Head of caudate nucleus (tissue), 42 donors: Measurements from ENCODE around the gene CPLX4.

ENCODE experiments used
- DNase-seq, 42 donors: peaks; one replicate each; pipeline versions ENCODE4 v3.0.0 to v3.0.0-alpha.2; 2020 to 2021; ENCODE audit warnings: mixed read lengths in 7 of 42
- intact Hi-C: fragments of 100-400 bp; cut with DNase I; formaldehyde crosslinking; loops from one replicate; pipeline ENCODE4 v1.15.0; 2022

Gene CPLX4

GRCh38 chr18:59311631-59312030, 6.8 kb downstream of the CPLX4 start:
- DNase-seq, result no peak
- intact Hi-C loops, result no loop called here

GRCh38 chr18:59308938-59309260, 9.6 kb downstream of the CPLX4 start:
- DNase-seq, result no peak
- intact Hi-C loops, result loop anchor here (5.0 kb wide), 1 partner anchor 93 kb away; no protein-coding TSS in a partner anchor

- DNase-seq, result peak; percentile 33 to 89 (median 74)
- intact Hi-C loops, result loop anchor here (5.0 kb wide), 1 partner anchor 94 kb away; no protein-coding TSS in a partner anchor
Measured at GRCh38 chr18:59308248-59308937, 10.1 kb downstream of the CPLX4 start.

GRCh38 chr18:59306640-59307039, 11.8 kb downstream of the CPLX4 start:
- intact Hi-C loops, result loop anchor here (5.0 kb wide), 1 partner anchor 96 kb away; no protein-coding TSS in a partner anchor
- no peak for DNase-seq

- intact Hi-C loops, result loop anchor here (5.0 kb wide), 1 partner anchor 97 kb away; no protein-coding TSS in a partner anchor
Measured at GRCh38 chr18:59305295-59305694, 13.2 kb downstream of the CPLX4 start.

GRCh38 chr18:59303656-59304195, 14.7 kb downstream of the CPLX4 start:
- DNase-seq, result no peak
- intact Hi-C loops, result no loop called here

More at GRCh38 chr18:59305295-59305694, 13.2 kb downstream of the CPLX4 start:
- no peak for DNase-seq

GRCh38 chr18:59303006-59303405, 15.4 kb downstream of the CPLX4 start:
- no peak for DNase-seq
- intact Hi-C loops, result no loop called here

GRCh38 chr18:59301929-59302328, 16.5 kb downstream of the CPLX4 start:
- intact Hi-C loops, result no loop called here
- DNase-seq, result no peak

- DNase-seq, result no peak
- intact Hi-C loops, result no loop called here
Measured at GRCh38 chr18:59300676-59301285, 17.7 kb downstream of the CPLX4 start.

GRCh38 chr18:59298871-59299270, 19.6 kb downstream of the CPLX4 start:
- intact Hi-C loops, result no loop called here
- no peak for DNase-seq

- DNase-seq, result no peak
- intact Hi-C loops, result no loop called here
Measured at GRCh38 chr18:59293317-59293716, 25.1 kb downstream of the CPLX4 start.

GRCh38 chr18:59286341-59286740, 32.1 kb downstream of the CPLX4 start:
- DNase-seq, result no peak
- intact Hi-C loops, result no loop called here

- intact Hi-C loops, result no loop called here
- DNase-seq, result no peak
Measured at GRCh38 chr18:59282341-59282740, 36.1 kb downstream of the CPLX4 start.

GRCh38 chr18:59279722-59280121, 38.7 kb downstream of the CPLX4 start:
- no peak for DNase-seq
- intact Hi-C loops, result no loop called here

GRCh38 chr18:59279193-59279592, 39.3 kb downstream of the CPLX4 start:
- no peak for DNase-seq
- intact Hi-C loops, result no loop called here

- intact Hi-C loops, result no loop called here
- no peak for DNase-seq
Measured at GRCh38 chr18:59278793-59279192, 39.7 kb downstream of the CPLX4 start.

- intact Hi-C loops, result no loop called here
- DNase-seq, result no peak
Measured at GRCh38 chr18:59276047-59276446, 42.4 kb downstream of the CPLX4 start.

GRCh38 chr18:59275406-59275949, 43.0 kb downstream of the CPLX4 start:
- no peak for DNase-seq
- intact Hi-C loops, result no loop called here

GRCh38 chr18:59274533-59274928, 43.9 kb downstream of the CPLX4 start:
- intact Hi-C loops, result no loop called here
- DNase-seq, result no peak

GRCh38 chr18:59273759-59274532, 44.5 kb downstream of the CPLX4 start:
- intact Hi-C loops, result no loop called here

More at GRCh38 chr18:59273759-59274532, 44.5 kb downstream of the CPLX4 start:
- no peak for DNase-seq
